ENCODE data around the gene SELENOT. TPM values are rescaled to one million over a fixed set of nuclear protein-coding genes. Genes with fewer than 3 reads are reported as not detected.

Gene SELENOT
- total and polyA plus RNA-seq, 2 of the 8 experiments (the other 6 are each of a cell fraction or from before 2014, with no cell fraction given), result 79.0 to 290 TPM

- TF ChIP-seq BRCA1 (IDR thresholded peaks at IDR 0.05; ENCODE audit: low read depth, low read length) (no peak), CTCF (IDR thresholded peaks at IDR 0.05; ENCODE audit: control extremely low read depth in 1 of 3, insufficient read depth in 1 of 3, low read depth in 1 of 3, low read length in 3 of 3) (no peak), CEBPB (IDR thresholded peaks at IDR 0.05; ENCODE audit: low read depth, low read length) (no peak)
Observed at GRCh38 chr3:150675587-150675986, 72.5 kb downstream of the SELENOT start (continued).

Other genes with a start within 250 kb of the SELENOT start
- 25.8 and 27.6 TPM in 2 replicates for gene TSC22D2, start 195.0 kb upstream of the SELENOT start, total RNA-seq (2021; fragmentation: NEBNext Ultra II Directional; extraction: Animal tissue kit (Norgen Biotek cat#: 25700))
- gene TSC22D2, start 195.0 kb upstream of the SELENOT start, polyA plus RNA-seq (2011; rRNA removed), result 3.4 and 3.6 TPM in 2 replicates
- gene SERP1, start 56.8 kb upstream of the SELENOT start, total RNA-seq (2021; fragmentation: NEBNext Ultra II Directional; extraction: Animal tissue kit (Norgen Biotek cat#: 25700)), result 98.2 and 111 TPM in 2 replicates
- 90.3 and 167 TPM in 2 replicates for gene SERP1, start 56.8 kb upstream of the SELENOT start, polyA plus RNA-seq (2011; rRNA removed)
- gene EIF2A, start 56.5 kb upstream of the SELENOT start, total RNA-seq (2021; fragmentation: NEBNext Ultra II Directional; extraction: Animal tissue kit (Norgen Biotek cat#: 25700)), result 87.5 and 91.6 TPM in 2 replicates
- 32.1 and 59.3 TPM in 2 replicates for gene EIF2A, start 56.5 kb upstream of the SELENOT start, polyA plus RNA-seq (2011; rRNA removed)
- gene ERICH6, start 100.6 kb downstream of the SELENOT start, total RNA-seq (2021; fragmentation: NEBNext Ultra II Directional; extraction: Animal tissue kit (Norgen Biotek cat#: 25700)), result not detected in 2 replicates
- gene ERICH6, start 100.6 kb downstream of the SELENOT start, polyA plus RNA-seq (2011; rRNA removed), result not detected in 2 replicates
- gene SIAH2, start 159.8 kb downstream of the SELENOT start, total RNA-seq (2021; fragmentation: NEBNext Ultra II Directional; extraction: Animal tissue kit (Norgen Biotek cat#: 25700)), result 21.8 and 23.9 TPM in 2 replicates
- gene SIAH2, start 159.8 kb downstream of the SELENOT start, polyA plus RNA-seq (2011; rRNA removed), result 34.2 and 56.7 TPM in 2 replicates